HEK293 (cell line): ENCODE measurements around the gene BAG5.

ENCODE experiments used
- FEZF1 ChIP-seq: fragments of 450-650 bp; formaldehyde crosslinking; IDR thresholded peaks from 2 replicates; pipeline ENCODE4 v1.5.1; 2016; ENCODE audit warnings: missing biosample characterization, missing genetic modification characterization
- KLF8 ChIP-seq: fragments of 450-650 bp; formaldehyde crosslinking; IDR thresholded peaks from 2 replicates; pipeline ENCODE4 v1.5.1; 2016; ENCODE audit warnings: missing biosample characterization, missing genetic modification characterization
- MEIS1 ChIP-seq: sonication (generic); formaldehyde crosslinking; IDR thresholded peaks from 2 replicates; pipeline ENCODE4 v1.8.1; 2022; ENCODE audit warnings: missing genetic modification reagents, mild to moderate bottlenecking, borderline replicate concordance
- SP3 ChIP-seq: fragments of 450-650 bp; formaldehyde crosslinking; IDR thresholded peaks from 2 replicates; pipeline ENCODE4 v1.5.1; 2016; ENCODE audit warnings: missing biosample characterization, missing genetic modification characterization
- ZNF133 ChIP-seq: fragments of 450-650 bp; formaldehyde crosslinking; IDR thresholded peaks from 2 replicates; pipeline ENCODE4 v1.5.1; 2016; ENCODE audit warnings: missing biosample characterization, missing genetic modification characterization
- ZNF2 ChIP-seq: fragments of 450-650 bp; formaldehyde crosslinking; IDR thresholded peaks from 2 replicates; pipeline ENCODE4 v1.5.1; 2016; ENCODE audit warnings: missing biosample characterization, missing genetic modification characterization
- ZNF239 ChIP-seq: fragments of 450-650 bp; formaldehyde crosslinking; IDR thresholded peaks from 2 replicates; pipeline ENCODE4 v1.5.1; 2016; ENCODE audit warnings: missing biosample characterization, missing genetic modification characterization
- ZNF266 ChIP-seq: fragments of 450-650 bp; formaldehyde crosslinking; IDR thresholded peaks from 2 replicates; pipeline ENCODE4 v1.5.1; 2016; ENCODE audit warnings: missing biosample characterization, missing genetic modification characterization, low read depth
- ZNF274 ChIP-seq, 2 experiments: fragments of 200-500 bp in 1 of 2; fragments of 450-650 bp in 1 of 2; sonication (Bioruptor generic) in 1 of 2; formaldehyde crosslinking in 1 of 2; IDR thresholded peaks; 2 replicates each; pipeline versions ENCODE4 v1.5.1 to v1.6.1; 2014 to 2016; ENCODE audit warnings: borderline replicate concordance in 1 of 2, inconsistent platforms in 1 of 2, low read length in 1 of 2, missing biosample characterization in 1 of 2, missing genetic modification characterization in 1 of 2
- ZNF548 ChIP-seq: fragments of 450-650 bp; formaldehyde crosslinking; IDR thresholded peaks from 2 replicates; pipeline ENCODE4 v1.5.1; 2016; ENCODE audit warnings: missing biosample characterization, missing genetic modification characterization
- ZNF621 ChIP-seq: fragments of 450-650 bp; formaldehyde crosslinking; IDR thresholded peaks from 2 replicates; pipeline ENCODE4 v1.5.1; 2017; ENCODE audit warnings: missing biosample characterization, missing genetic modification characterization
- ZNF658 ChIP-seq: fragments of 450-650 bp; formaldehyde crosslinking; IDR thresholded peaks from 2 replicates; pipeline ENCODE4; 2016; ENCODE audit warnings: missing biosample characterization, missing genetic modification characterization
- ZNF792 ChIP-seq: fragments of 450-650 bp; formaldehyde crosslinking; IDR thresholded peaks from 2 replicates; pipeline ENCODE4 v1.5.1; 2016; ENCODE audit warnings: missing biosample characterization, missing genetic modification characterization
- ZXDB ChIP-seq: fragments of 450-650 bp; formaldehyde crosslinking; IDR thresholded peaks from 2 replicates; pipeline ENCODE4 v1.5.1; 2016; ENCODE audit warnings: missing biosample characterization, missing genetic modification characterization
- TF ChIP-seq, protein P1 (sequence below): fragments of 450-650 bp; formaldehyde crosslinking; IDR thresholded peaks from 2 replicates; pipeline ENCODE4 v1.5.1; 2016; ENCODE audit warnings: missing biosample characterization, missing genetic modification characterization, borderline replicate concordance
- TF ChIP-seq, protein P2 (sequence below): fragments of 450-650 bp; formaldehyde crosslinking; IDR thresholded peaks from 2 replicates; pipeline ENCODE4 v1.5.1; 2016; ENCODE audit warnings: missing biosample characterization, missing genetic modification characterization
- TF ChIP-seq, protein P3 (sequence below): fragments of 450-650 bp; formaldehyde crosslinking; IDR thresholded peaks from 2 replicates; pipeline ENCODE4 v1.5.1; 2016; ENCODE audit warnings: missing biosample characterization, missing genetic modification characterization
- TF ChIP-seq, protein P4 (sequence below): fragments of 450-650 bp; formaldehyde crosslinking; IDR thresholded peaks from 2 replicates; pipeline ENCODE4 v1.5.1; 2016; ENCODE audit warnings: missing biosample characterization, missing genetic modification characterization, borderline replicate concordance
- TF ChIP-seq, protein P5 (sequence below): fragments of 450-650 bp; formaldehyde crosslinking; IDR thresholded peaks from 2 replicates; pipeline ENCODE4 v1.5.1; 2017; ENCODE audit warnings: missing biosample characterization, missing genetic modification characterization
- TF ChIP-seq, protein P6 (sequence below): fragments of 450-650 bp; formaldehyde crosslinking; IDR thresholded peaks from 2 replicates; pipeline ENCODE4 v1.5.0; 2017; ENCODE audit warnings: missing biosample characterization, missing genetic modification characterization, borderline replicate concordance
- TF ChIP-seq, protein P7 (sequence below): fragments of 450-650 bp; formaldehyde crosslinking; IDR thresholded peaks from 2 replicates; pipeline ENCODE4 v1.5.1; 2017; ENCODE audit warnings: missing biosample characterization, missing genetic modification characterization

Gene BAG5

DNA sequence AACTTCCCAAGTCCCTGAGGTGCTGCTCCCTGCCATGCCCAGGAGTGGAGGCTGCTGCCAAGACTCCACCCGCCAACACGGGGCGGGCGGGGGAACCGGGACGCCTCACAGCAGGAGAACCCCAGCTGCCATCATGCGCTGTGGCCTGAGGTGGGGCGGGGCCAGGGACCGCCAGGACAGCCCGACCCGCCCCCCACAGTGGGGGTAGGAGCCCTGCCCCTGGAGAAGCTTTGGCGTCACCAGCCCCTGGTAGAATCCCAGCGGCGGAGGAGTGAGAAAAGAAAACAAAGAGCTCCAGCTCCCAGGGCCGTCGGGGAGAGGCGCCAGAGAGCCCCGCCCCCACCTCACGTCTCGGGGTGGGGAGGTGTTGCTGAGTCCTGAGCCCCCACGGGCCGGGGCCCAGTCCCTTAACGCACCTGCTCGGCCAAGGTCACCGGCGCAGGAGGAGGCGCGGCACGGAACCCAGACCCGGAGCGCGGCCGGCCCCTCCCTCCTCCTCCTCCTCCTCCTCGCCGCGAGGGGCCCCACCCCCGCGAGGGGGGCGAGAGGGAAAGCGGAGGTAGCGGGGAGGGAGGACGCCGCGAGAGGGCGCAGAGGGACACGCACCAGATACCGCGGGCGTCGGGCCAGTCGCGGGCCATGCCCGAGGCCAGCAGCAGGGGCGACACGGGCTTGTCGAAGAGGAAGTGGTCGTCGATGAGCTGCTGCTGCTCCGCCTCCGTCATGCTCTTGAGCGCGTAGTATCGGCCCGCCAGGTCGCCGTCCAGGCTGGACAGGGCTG lies 41.6 kb downstream of the BAG5 start (continued):
- TF ChIP-seq, protein P1, sequence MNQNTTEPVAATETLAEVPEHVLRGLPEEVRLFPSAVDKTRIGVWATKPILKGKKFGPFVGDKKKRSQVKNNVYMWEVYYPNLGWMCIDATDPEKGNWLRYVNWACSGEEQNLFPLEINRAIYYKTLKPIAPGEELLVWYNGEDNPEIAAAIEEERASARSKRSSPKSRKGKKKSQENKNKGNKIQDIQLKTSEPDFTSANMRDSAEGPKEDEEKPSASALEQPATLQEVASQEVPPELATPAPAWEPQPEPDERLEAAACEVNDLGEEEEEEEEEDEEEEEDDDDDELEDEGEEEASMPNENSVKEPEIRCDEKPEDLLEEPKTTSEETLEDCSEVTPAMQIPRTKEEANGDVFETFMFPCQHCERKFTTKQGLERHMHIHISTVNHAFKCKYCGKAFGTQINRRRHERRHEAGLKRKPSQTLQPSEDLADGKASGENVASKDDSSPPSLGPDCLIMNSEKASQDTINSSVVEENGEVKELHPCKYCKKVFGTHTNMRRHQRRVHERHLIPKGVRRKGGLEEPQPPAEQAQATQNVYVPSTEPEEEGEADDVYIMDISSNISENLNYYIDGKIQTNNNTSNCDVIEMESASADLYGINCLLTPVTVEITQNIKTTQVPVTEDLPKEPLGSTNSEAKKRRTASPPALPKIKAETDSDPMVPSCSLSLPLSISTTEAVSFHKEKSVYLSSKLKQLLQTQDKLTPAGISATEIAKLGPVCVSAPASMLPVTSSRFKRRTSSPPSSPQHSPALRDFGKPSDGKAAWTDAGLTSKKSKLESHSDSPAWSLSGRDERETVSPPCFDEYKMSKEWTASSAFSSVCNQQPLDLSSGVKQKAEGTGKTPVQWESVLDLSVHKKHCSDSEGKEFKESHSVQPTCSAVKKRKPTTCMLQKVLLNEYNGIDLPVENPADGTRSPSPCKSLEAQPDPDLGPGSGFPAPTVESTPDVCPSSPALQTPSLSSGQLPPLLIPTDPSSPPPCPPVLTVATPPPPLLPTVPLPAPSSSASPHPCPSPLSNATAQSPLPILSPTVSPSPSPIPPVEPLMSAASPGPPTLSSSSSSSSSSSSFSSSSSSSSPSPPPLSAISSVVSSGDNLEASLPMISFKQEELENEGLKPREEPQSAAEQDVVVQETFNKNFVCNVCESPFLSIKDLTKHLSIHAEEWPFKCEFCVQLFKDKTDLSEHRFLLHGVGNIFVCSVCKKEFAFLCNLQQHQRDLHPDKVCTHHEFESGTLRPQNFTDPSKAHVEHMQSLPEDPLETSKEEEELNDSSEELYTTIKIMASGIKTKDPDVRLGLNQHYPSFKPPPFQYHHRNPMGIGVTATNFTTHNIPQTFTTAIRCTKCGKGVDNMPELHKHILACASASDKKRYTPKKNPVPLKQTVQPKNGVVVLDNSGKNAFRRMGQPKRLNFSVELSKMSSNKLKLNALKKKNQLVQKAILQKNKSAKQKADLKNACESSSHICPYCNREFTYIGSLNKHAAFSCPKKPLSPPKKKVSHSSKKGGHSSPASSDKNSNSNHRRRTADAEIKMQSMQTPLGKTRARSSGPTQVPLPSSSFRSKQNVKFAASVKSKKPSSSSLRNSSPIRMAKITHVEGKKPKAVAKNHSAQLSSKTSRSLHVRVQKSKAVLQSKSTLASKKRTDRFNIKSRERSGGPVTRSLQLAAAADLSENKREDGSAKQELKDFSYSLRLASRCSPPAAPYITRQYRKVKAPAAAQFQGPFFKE (tag by site-specific recombination) = 0 out of 2 replicates have a peak, but pooled peaks have one; percentile 46
- TF ChIP-seq ZNF266 (tag by site-specific recombination) (no peak), KLF8 (tag by site-specific recombination) (peak; percentile 94), MEIS1 (CRISPR knock-in tag) (no peak), ZNF274 (IDR thresholded peaks at IDR 0.05; ENCODE audit: low read length) (no peak), ZNF274 (tag by site-specific recombination; IDR thresholded peaks at IDR 0.05; ENCODE audit: borderline replicate concordance) (no peak), ZNF792 (tag by site-specific recombination) (no peak), ZNF548 (no peak), ZNF658 (tag by site-specific recombination) (no peak), FEZF1 (peak; percentile 45; the same call in 1 of the 2 replicates), ZNF2 (peak; percentile 98), ZNF239 (tag by site-specific recombination) (peak; percentile 72), ZXDB (tag by site-specific recombination) (peak; percentile 100), ZNF133 (tag by site-specific recombination) (no peak), SP3 (tag by site-specific recombination) (peak; percentile 92), ZNF621 (tag by site-specific recombination) (no peak)
- TF ChIP-seq, protein P2, sequence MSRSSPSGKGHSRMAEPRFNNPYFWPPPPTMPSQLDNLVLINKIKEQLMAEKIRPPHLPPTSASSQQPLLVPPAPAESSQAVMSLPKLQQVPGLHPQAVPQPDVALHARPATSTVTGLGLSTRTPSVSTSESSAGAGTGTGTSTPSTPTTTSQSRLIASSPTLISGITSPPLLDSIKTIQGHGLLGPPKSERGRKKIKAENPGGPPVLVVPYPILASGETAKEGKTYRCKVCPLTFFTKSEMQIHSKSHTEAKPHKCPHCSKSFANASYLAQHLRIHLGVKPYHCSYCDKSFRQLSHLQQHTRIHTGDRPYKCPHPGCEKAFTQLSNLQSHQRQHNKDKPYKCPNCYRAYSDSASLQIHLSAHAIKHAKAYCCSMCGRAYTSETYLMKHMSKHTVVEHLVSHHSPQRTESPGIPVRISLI (tag by site-specific recombination) = no peak
- TF ChIP-seq, protein P3, sequence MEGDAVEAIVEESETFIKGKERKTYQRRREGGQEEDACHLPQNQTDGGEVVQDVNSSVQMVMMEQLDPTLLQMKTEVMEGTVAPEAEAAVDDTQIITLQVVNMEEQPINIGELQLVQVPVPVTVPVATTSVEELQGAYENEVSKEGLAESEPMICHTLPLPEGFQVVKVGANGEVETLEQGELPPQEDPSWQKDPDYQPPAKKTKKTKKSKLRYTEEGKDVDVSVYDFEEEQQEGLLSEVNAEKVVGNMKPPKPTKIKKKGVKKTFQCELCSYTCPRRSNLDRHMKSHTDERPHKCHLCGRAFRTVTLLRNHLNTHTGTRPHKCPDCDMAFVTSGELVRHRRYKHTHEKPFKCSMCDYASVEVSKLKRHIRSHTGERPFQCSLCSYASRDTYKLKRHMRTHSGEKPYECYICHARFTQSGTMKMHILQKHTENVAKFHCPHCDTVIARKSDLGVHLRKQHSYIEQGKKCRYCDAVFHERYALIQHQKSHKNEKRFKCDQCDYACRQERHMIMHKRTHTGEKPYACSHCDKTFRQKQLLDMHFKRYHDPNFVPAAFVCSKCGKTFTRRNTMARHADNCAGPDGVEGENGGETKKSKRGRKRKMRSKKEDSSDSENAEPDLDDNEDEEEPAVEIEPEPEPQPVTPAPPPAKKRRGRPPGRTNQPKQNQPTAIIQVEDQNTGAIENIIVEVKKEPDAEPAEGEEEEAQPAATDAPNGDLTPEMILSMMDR (tag by site-specific recombination) = peak; percentile 100
- TF ChIP-seq, protein P4, sequence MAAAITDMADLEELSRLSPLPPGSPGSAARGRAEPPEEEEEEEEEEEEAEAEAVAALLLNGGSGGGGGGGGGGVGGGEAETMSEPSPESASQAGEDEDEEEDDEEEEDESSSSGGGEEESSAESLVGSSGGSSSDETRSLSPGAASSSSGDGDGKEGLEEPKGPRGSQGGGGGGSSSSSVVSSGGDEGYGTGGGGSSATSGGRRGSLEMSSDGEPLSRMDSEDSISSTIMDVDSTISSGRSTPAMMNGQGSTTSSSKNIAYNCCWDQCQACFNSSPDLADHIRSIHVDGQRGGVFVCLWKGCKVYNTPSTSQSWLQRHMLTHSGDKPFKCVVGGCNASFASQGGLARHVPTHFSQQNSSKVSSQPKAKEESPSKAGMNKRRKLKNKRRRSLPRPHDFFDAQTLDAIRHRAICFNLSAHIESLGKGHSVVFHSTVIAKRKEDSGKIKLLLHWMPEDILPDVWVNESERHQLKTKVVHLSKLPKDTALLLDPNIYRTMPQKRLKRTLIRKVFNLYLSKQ (tag by site-specific recombination) = no peak
- TF ChIP-seq, protein P5, sequence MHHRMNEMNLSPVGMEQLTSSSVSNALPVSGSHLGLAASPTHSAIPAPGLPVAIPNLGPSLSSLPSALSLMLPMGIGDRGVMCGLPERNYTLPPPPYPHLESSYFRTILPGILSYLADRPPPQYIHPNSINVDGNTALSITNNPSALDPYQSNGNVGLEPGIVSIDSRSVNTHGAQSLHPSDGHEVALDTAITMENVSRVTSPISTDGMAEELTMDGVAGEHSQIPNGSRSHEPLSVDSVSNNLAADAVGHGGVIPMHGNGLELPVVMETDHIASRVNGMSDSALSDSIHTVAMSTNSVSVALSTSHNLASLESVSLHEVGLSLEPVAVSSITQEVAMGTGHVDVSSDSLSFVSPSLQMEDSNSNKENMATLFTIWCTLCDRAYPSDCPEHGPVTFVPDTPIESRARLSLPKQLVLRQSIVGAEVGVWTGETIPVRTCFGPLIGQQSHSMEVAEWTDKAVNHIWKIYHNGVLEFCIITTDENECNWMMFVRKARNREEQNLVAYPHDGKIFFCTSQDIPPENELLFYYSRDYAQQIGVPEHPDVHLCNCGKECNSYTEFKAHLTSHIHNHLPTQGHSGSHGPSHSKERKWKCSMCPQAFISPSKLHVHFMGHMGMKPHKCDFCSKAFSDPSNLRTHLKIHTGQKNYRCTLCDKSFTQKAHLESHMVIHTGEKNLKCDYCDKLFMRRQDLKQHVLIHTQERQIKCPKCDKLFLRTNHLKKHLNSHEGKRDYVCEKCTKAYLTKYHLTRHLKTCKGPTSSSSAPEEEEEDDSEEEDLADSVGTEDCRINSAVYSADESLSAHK (tag by site-specific recombination) = peak; percentile 71
- TF ChIP-seq, protein P6, sequence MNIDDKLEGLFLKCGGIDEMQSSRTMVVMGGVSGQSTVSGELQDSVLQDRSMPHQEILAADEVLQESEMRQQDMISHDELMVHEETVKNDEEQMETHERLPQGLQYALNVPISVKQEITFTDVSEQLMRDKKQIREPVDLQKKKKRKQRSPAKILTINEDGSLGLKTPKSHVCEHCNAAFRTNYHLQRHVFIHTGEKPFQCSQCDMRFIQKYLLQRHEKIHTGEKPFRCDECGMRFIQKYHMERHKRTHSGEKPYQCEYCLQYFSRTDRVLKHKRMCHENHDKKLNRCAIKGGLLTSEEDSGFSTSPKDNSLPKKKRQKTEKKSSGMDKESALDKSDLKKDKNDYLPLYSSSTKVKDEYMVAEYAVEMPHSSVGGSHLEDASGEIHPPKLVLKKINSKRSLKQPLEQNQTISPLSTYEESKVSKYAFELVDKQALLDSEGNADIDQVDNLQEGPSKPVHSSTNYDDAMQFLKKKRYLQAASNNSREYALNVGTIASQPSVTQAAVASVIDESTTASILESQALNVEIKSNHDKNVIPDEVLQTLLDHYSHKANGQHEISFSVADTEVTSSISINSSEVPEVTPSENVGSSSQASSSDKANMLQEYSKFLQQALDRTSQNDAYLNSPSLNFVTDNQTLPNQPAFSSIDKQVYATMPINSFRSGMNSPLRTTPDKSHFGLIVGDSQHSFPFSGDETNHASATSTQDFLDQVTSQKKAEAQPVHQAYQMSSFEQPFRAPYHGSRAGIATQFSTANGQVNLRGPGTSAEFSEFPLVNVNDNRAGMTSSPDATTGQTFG = no peak
- TF ChIP-seq, protein P7, sequence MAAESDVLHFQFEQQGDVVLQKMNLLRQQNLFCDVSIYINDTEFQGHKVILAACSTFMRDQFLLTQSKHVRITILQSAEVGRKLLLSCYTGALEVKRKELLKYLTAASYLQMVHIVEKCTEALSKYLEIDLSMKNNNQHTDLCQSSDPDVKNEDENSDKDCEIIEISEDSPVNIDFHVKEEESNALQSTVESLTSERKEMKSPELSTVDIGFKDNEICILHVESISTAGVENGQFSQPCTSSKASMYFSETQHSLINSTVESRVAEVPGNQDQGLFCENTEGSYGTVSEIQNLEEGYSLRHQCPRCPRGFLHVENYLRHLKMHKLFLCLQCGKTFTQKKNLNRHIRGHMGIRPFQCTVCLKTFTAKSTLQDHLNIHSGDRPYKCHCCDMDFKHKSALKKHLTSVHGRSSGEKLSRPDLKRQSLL (tag by site-specific recombination) = peak; percentile 83
